Sigmoid colon (tissue), 4 donors: ENCODE measurements around the gene DMPK.

ENCODE experiments used
- CTCF ChIP-seq, 4 experiments: fragments of 450-650 bp in 3 of 4; fragments of 200-600 bp in 1 of 4; IDR thresholded peaks; one replicate each; pipeline ENCODE4 v1.5.1; 2016 to 2019; ENCODE audit warnings: antibody characterized with exemption in 4 of 4, mild to moderate bottlenecking in 3 of 4, moderate library complexity in 2 of 4
- EP300 ChIP-seq, 4 donors: sonication (generic); formaldehyde crosslinking; IDR thresholded peaks; one replicate each; pipeline ENCODE4 v1.6.1; 2017; ENCODE audit warnings: antibody characterized with exemption in 4 of 4
- POLR2A ChIP-seq, 2 donors: fragments of 450-650 bp; IDR thresholded peaks; one replicate each; pipeline ENCODE4 v1.6.1; 2016; ENCODE audit warnings: antibody characterized with exemption in 2 of 2, mild to moderate bottlenecking in 2 of 2, moderate library complexity in 2 of 2
- POLR2AphosphoS5 ChIP-seq, 4 donors: sonication (generic); formaldehyde crosslinking; IDR thresholded peaks; one replicate each; pipeline ENCODE4 v1.6.1; 2017; ENCODE audit warnings: antibody characterized with exemption in 4 of 4

GRCh38 chr19:45816236-45817009 lies 34.1 kb upstream of the DMPK start:
- no peak for TF ChIP-seq EP300 (IDR thresholded peaks at IDR 0.05)
- TF ChIP-seq CTCF (IDR thresholded peaks at IDR 0.05): no peak
- no peak for TF ChIP-seq POLR2A (IDR thresholded peaks at IDR 0.05)
- no peak for TF ChIP-seq POLR2AphosphoS5 (IDR thresholded peaks at IDR 0.05)
